Neuronal stem cell (in vitro differentiated cells): Measurements from ENCODE around the gene ZMYM2.
A peak's percentile ranks its signal among the peaks of the same experiment; 100 is the strongest.

Experiments used
- DNase-seq: peaks from one replicate; pipeline ENCODE4 v3.0.0-alpha.2; 2013; ENCODE audit warnings: low spot score
- H2AFZ ChIP-seq: one replicate; pipeline ENCODE4 v1.6.1; 2013; ENCODE audit warnings: mild to moderate bottlenecking, low read length, inconsistent platforms
- H2AK5ac ChIP-seq: 2 replicates; pipeline ENCODE4 v1.6.1; 2013; ENCODE audit warnings: low read depth, mild to moderate bottlenecking, inconsistent platforms, low read length, moderate library complexity, mixed read lengths
- H2BK120ac ChIP-seq: 2 replicates; pipeline ENCODE4 v1.6.1; 2013; ENCODE audit warnings: low read depth, mild to moderate bottlenecking, inconsistent platforms, low read length, moderate library complexity, mixed read lengths
- H2BK12ac ChIP-seq: one replicate; pipeline ENCODE4 v1.6.1; 2013; ENCODE audit warnings: low read length, inconsistent platforms
- H2BK15ac ChIP-seq: 2 replicates; pipeline ENCODE4 v1.6.1; 2013; ENCODE audit warnings: mild to moderate bottlenecking, low read length, inconsistent platforms, mixed read lengths
- H2BK5ac ChIP-seq: one replicate; pipeline ENCODE4 v1.6.1; 2013; ENCODE audit warnings: inconsistent platforms, mild to moderate bottlenecking, low read length, moderate library complexity
- H3K14ac ChIP-seq: one replicate; pipeline ENCODE4 v1.6.1; 2013; ENCODE audit warnings: low read length, inconsistent platforms
- H3K18ac ChIP-seq: 2 replicates; pipeline ENCODE4 v1.6.1; 2013; ENCODE audit warnings: low read length, inconsistent platforms
- H3K23ac ChIP-seq: 2 replicates; pipeline ENCODE4 v1.6.1; 2013; ENCODE audit warnings: low read depth, mild to moderate bottlenecking, mixed read lengths, low read length, inconsistent platforms; ENCODE audit not compliant: poor library complexity
- H3K27ac ChIP-seq: replicated peaks from 3 replicates; pipeline ENCODE4 v1.5.1; 2013; ENCODE audit warnings: low read length, inconsistent platforms
- H3K27me3 ChIP-seq, 3 experiments: 2 replicates each; pipeline ENCODE4 v1.6.1; 2013; ENCODE audit warnings: low read length in 3 of 3, mild to moderate bottlenecking in 2 of 3, inconsistent platforms in 1 of 3, low read depth in 1 of 3, mixed read lengths in 1 of 3, moderate library complexity in 1 of 3; ENCODE audit not compliant: control insufficient read depth in 3 of 3, insufficient read depth in 3 of 3
- H3K36me3 ChIP-seq, 2 donors: replicated peaks in 1 of 2; 2 replicates each; pipeline ENCODE4 v1.6.1; 2013; ENCODE audit warnings: low read length in 2 of 2; ENCODE audit not compliant: control insufficient read depth in 2 of 2, insufficient read depth in 2 of 2
- H3K4ac ChIP-seq: 2 replicates; pipeline ENCODE4 v1.6.1; 2013; ENCODE audit warnings: inconsistent platforms, mild to moderate bottlenecking, low read length, moderate library complexity
- H3K4me1 ChIP-seq, 2 donors: 1 replicate in 1 of 2; 2 replicates in 1 of 2; pipeline ENCODE4 v1.6.1; 2013; ENCODE audit warnings: low read length in 2 of 2, low read depth in 1 of 2; ENCODE audit not compliant: control insufficient read depth in 2 of 2, insufficient read depth in 1 of 2
- H3K4me2 ChIP-seq: one replicate; pipeline ENCODE4 v1.6.1; 2013; ENCODE audit warnings: mild to moderate bottlenecking, low read length, inconsistent platforms; ENCODE audit not compliant: insufficient read depth, poor library complexity, severe bottlenecking
- H3K4me3 ChIP-seq, 2 donors: 2 replicates each; pipeline ENCODE4 v1.5.1; 2013; ENCODE audit warnings: low read length in 2 of 2, mild to moderate bottlenecking in 2 of 2, inconsistent platforms in 1 of 2, moderate library complexity in 1 of 2
- H3K79me1 ChIP-seq: one replicate; pipeline ENCODE4 v1.6.1; 2013; ENCODE audit warnings: low read depth, mild to moderate bottlenecking, inconsistent platforms, low read length, moderate library complexity
- H3K9ac ChIP-seq: one replicate; pipeline ENCODE4 v1.6.1; 2013; ENCODE audit warnings: mild to moderate bottlenecking, low read depth, low read length, inconsistent platforms; ENCODE audit not compliant: poor library complexity
- H3K9me3 ChIP-seq, 2 donors: replicated peaks in 1 of 2; 2 replicates each; pipeline versions ENCODE3 to v1.6.1; 2013; ENCODE audit warnings: low read length in 2 of 2, mild to moderate bottlenecking in 2 of 2, inconsistent platforms in 1 of 2, low read depth in 1 of 2, mixed read lengths in 1 of 2, moderate library complexity in 1 of 2; ENCODE audit not compliant: control insufficient read depth in 2 of 2, insufficient read depth in 1 of 2
- H4K8ac ChIP-seq: one replicate; pipeline ENCODE4 v1.6.1; 2013; ENCODE audit warnings: low read depth, mild to moderate bottlenecking, inconsistent platforms, low read length, moderate library complexity
- H4K91ac ChIP-seq: one replicate; pipeline ENCODE4 v1.6.1; 2013; ENCODE audit warnings: low read length, low read depth, mild to moderate bottlenecking, inconsistent platforms; ENCODE audit not compliant: poor library complexity
- WGBS, 2 donors: extraction: QIAGEN DNeasy Blood & Tissue Kit; methylation state at CpG; one replicate each; pipeline ENCODE4 v1.1.7; 2013; ENCODE audit warnings: missing lambda C conversion rate in 2 of 2, mixed read lengths in 1 of 2; ENCODE audit not compliant: insufficient read length in 2 of 2, insufficient replicate concordance in 1 of 2; ENCODE audit errors: extremely low coverage in 2 of 2; 5-methylcytosine and 5-hydroxymethylcytosine counted together

ZMYM2 gene

GRCh38 chr13:20093951-20094350 is 135.4 kb downstream of the ZMYM2 start:
- WGBS, 2 donors: no CpG with 5 or more reads among the region's 6 CpGs
- Histone ChIP-seq H4K8ac (no peak overlapping the region), H3K9ac (no peak overlapping the region)

GRCh38 chr13:20099319-20099718 is 140.8 kb downstream of the ZMYM2 start:
- Histone ChIP-seq H2AK5ac (no peak overlapping the region), H2BK12ac (no peak overlapping the region), H2BK15ac (no peak overlapping the region), H3K27ac (no peak overlapping the region), H3K79me1 (no peaks in the 10 kb centered on the region), H4K91ac (no peak overlapping the region), H3K18ac (no peak overlapping the region), H3K4me3 (no peak overlapping the region), H2AFZ (peak overlapping the region; percentile 28), H3K23ac (no peak overlapping the region), H3K4ac (no peak overlapping the region), H2BK5ac (no peak overlapping the region), H3K36me3 (no peaks in the 10 kb centered on the region), H3K14ac (no peak overlapping the region), H3K9me3 (no peaks in the 10 kb centered on the region), H3K9ac (no peak overlapping the region), H2BK120ac (no peak overlapping the region), H3K4me2 (no peak overlapping the region), H3K27me3 (peaks cover 0 to 20% (median 0%) of the 10 kb centered on the region in 3 experiments), H4K8ac (no peak overlapping the region), H3K4me1 (no peaks in the 10 kb centered on the region)
- no peak for DNase-seq
- WGBS, 2 donors: no CpG with 5 or more reads among the region's 9 CpGs

More at GRCh38 chr13:20093951-20094350, 135.4 kb downstream of the ZMYM2 start:
- no peak overlapping the region for H2BK5ac ChIP-seq
- no peaks in the 10 kb centered on the region for H3K36me3 ChIP-seq
- H3K4me3 ChIP-seq: no peak overlapping the region
- H3K18ac ChIP-seq: no peak overlapping the region
- no peaks in the 10 kb centered on the region for H3K79me1 ChIP-seq
- H2BK12ac ChIP-seq: no peak overlapping the region
- no peak overlapping the region for H3K23ac ChIP-seq
- no peak for DNase-seq
- no peak overlapping the region for H3K4me2 ChIP-seq
- H2AFZ ChIP-seq: no peak overlapping the region
- no peak overlapping the region for H3K27ac ChIP-seq
- no peak overlapping the region for H2BK120ac ChIP-seq
- H2AK5ac ChIP-seq: no peak overlapping the region
- no peak overlapping the region for H3K4ac ChIP-seq
- H3K27me3 ChIP-seq: no peaks in the 10 kb centered on the region
- no peak overlapping the region for H3K14ac ChIP-seq
- no peak overlapping the region for H4K91ac ChIP-seq
- H2BK15ac ChIP-seq: no peak overlapping the region
- H3K4me1 ChIP-seq: no peaks in the 10 kb centered on the region
- no peaks in the 10 kb centered on the region for H3K9me3 ChIP-seq

- no peak overlapping the region for H4K8ac ChIP-seq
- no peak overlapping the region for H2BK12ac ChIP-seq
- H2AFZ ChIP-seq: no peak overlapping the region
- no peak for DNase-seq
- no peak overlapping the region for H3K4me3 ChIP-seq
- no peaks in the 10 kb centered on the region for H3K9me3 ChIP-seq
- no peaks in the 10 kb centered on the region for H3K36me3 ChIP-seq
- H2BK15ac ChIP-seq: no peak overlapping the region
- H3K9ac ChIP-seq: no peak overlapping the region
- no peak overlapping the region for H3K4me2 ChIP-seq
- H2BK5ac ChIP-seq: no peak overlapping the region
- no peak overlapping the region for H3K23ac ChIP-seq
- no peak overlapping the region for H3K4ac ChIP-seq
- no peak overlapping the region for H3K14ac ChIP-seq
- H2AK5ac ChIP-seq: no peak overlapping the region
- no peak overlapping the region for H3K18ac ChIP-seq
- no peak overlapping the region for H3K27ac ChIP-seq
- no CpG with 5 or more reads among the region's 8 CpGs for WGBS, 2 donors
- H2BK120ac ChIP-seq: no peak overlapping the region
- peaks cover 0 to 31% (median 0%) of the 10 kb centered on the region in 3 experiments for H3K27me3 ChIP-seq
- H3K79me1 ChIP-seq: no peaks in the 10 kb centered on the region
- H3K4me1 ChIP-seq: peaks cover 0 to under 1% of the 10 kb centered on the region in 2 donors
- no peak overlapping the region for H4K91ac ChIP-seq
Observed at GRCh38 chr13:20101467-20102316, 143.2 kb downstream of the ZMYM2 start.

GRCh38 chr13:20102525-20103180 is 144.1 kb downstream of the ZMYM2 start:
- no peak for DNase-seq
- no peak overlapping the region for H2BK15ac ChIP-seq
- no peaks in the 10 kb centered on the region for H3K36me3 ChIP-seq
- H3K18ac ChIP-seq: no peak overlapping the region
- no peak overlapping the region for H3K23ac ChIP-seq
- H3K4ac ChIP-seq: no peak overlapping the region
- no peaks in the 10 kb centered on the region for H3K9me3 ChIP-seq
- H3K4me1 ChIP-seq: peaks cover 0 to 2% of the 10 kb centered on the region in 2 donors
- H4K91ac ChIP-seq: no peak overlapping the region
- no peak overlapping the region for H4K8ac ChIP-seq
- no peak overlapping the region for H3K27ac ChIP-seq
- H3K9ac ChIP-seq: no peak overlapping the region
- H3K4me3 ChIP-seq: no peak overlapping the region
- H2BK5ac ChIP-seq: no peak overlapping the region
- no peak overlapping the region for H2AFZ ChIP-seq
- H3K14ac ChIP-seq: no peak overlapping the region
- no peak overlapping the region for H2BK12ac ChIP-seq
- H2AK5ac ChIP-seq: no peak overlapping the region
- H3K27me3 ChIP-seq: peaks cover 0 to 34% (median 0%) of the 10 kb centered on the region in 3 experiments
- no peak overlapping the region for H2BK120ac ChIP-seq
- no CpG with 5 or more reads among the region's 9 CpGs for WGBS, 2 donors
- no peaks in the 10 kb centered on the region for H3K79me1 ChIP-seq
- H3K4me2 ChIP-seq: no peak overlapping the region
